ENCODE data around the gene TNIK. TPM values are rescaled to one million over a fixed set of nuclear protein-coding genes. Genes with fewer than 3 reads are reported as not detected.

The TNIK gene
- polyA plus RNA-seq, 1 donor from 2014 or later: 19.3 TPM

GRCh38 chr3:171416666-171417065 lies 43.5 kb downstream of the TNIK start:
- no peak overlapping the region for H2AFZ ChIP-seq (ENCODE audit: low read depth, low read length)
- H3K9me3 ChIP-seq (ENCODE audit: low read length): no peaks in the 10 kb centered on the region
- H3K9me2 ChIP-seq (ENCODE audit: insufficient read depth, low read length): no peaks in the 10 kb centered on the region
- H3K79me2 ChIP-seq (replicated peaks; ENCODE audit: insufficient read depth, low read length): peaks cover 3% of the 10 kb centered on the region
- H4K20me1 ChIP-seq (ENCODE audit: insufficient read depth): no peaks in the 10 kb centered on the region
- no peak overlapping the region for H3K4me2 ChIP-seq (ENCODE audit: low read length)
- H3K27me3 ChIP-seq (ENCODE audit: insufficient read depth, low read depth, low read length): no peaks in the 10 kb centered on the region
- H3K27ac ChIP-seq (ENCODE audit: low read length): no peak overlapping the region
- no peak for TF ChIP-seq SMC3 (conservative IDR thresholded peaks at IDR 0.05; ENCODE audit: poor library complexity)
- no peak for TF ChIP-seq TAF1 (IDR thresholded peaks at IDR 0.05; ENCODE audit: low read depth)
- no peak for TF ChIP-seq POLR2AphosphoS5 (IDR thresholded peaks at IDR 0.05)
- no peak for TF ChIP-seq MXI1 (conservative IDR thresholded peaks at IDR 0.05; ENCODE audit: poor library complexity, severe bottlenecking)
- TF ChIP-seq EZH2 (IDR thresholded peaks at IDR 0.05; ENCODE audit: borderline replicate concordance, insufficient read depth, low read length, poor library complexity, severe bottlenecking): no peak
- TF ChIP-seq REST (IDR thresholded peaks at IDR 0.05; ENCODE audit: borderline replicate concordance): no peak
- no peak for TF ChIP-seq RAD21 (conservative IDR thresholded peaks at IDR 0.05)
- TF ChIP-seq EP300 (conservative IDR thresholded peaks at IDR 0.05; ENCODE audit: poor library complexity, severe bottlenecking): no peak
- TF ChIP-seq CTCF (IDR thresholded peaks at IDR 0.05; ENCODE audit: poor library complexity, severe bottlenecking): no peak
- no peaks in the 10 kb centered on the region for H3F3A ChIP-seq (ENCODE audit: insufficient read depth, low read length, poor library complexity, severe bottlenecking)
- H3K36me3 ChIP-seq (ENCODE audit: insufficient read depth, low read length): no peaks in the 10 kb centered on the region
- no peak overlapping the region for H3K4me3 ChIP-seq (ENCODE audit: low read length)
- no peak overlapping the region for H3K9ac ChIP-seq (ENCODE audit: low read length)

GRCh38 chr3:171416061-171416460 lies 44.1 kb downstream of the TNIK start:
- H2AFZ ChIP-seq (ENCODE audit: low read depth, low read length): no peak overlapping the region
- peaks cover 3% of the 10 kb centered on the region for H3K79me2 ChIP-seq (replicated peaks; ENCODE audit: insufficient read depth, low read length)
- no peaks in the 10 kb centered on the region for H3F3A ChIP-seq (ENCODE audit: insufficient read depth, low read length, poor library complexity, severe bottlenecking)
- no peaks in the 10 kb centered on the region for H4K20me1 ChIP-seq (ENCODE audit: insufficient read depth)
- H3K9ac ChIP-seq (ENCODE audit: low read length): no peak overlapping the region
- no peaks in the 10 kb centered on the region for H3K36me3 ChIP-seq (ENCODE audit: insufficient read depth, low read length)
- no peaks in the 10 kb centered on the region for H3K9me3 ChIP-seq (ENCODE audit: low read length)
- H3K27me3 ChIP-seq (ENCODE audit: insufficient read depth, low read depth, low read length): no peaks in the 10 kb centered on the region
- no peak overlapping the region for H3K4me3 ChIP-seq (ENCODE audit: low read length)
- H3K9me2 ChIP-seq (ENCODE audit: insufficient read depth, low read length): no peaks in the 10 kb centered on the region
- H3K4me2 ChIP-seq (ENCODE audit: low read length): no peak overlapping the region
- TF ChIP-seq SMC3 (conservative IDR thresholded peaks at IDR 0.05; ENCODE audit: poor library complexity) (no peak), POLR2AphosphoS5 (IDR thresholded peaks at IDR 0.05) (no peak), EZH2 (IDR thresholded peaks at IDR 0.05; ENCODE audit: borderline replicate concordance, insufficient read depth, low read length, poor library complexity, severe bottlenecking) (no peak), REST (IDR thresholded peaks at IDR 0.05; ENCODE audit: borderline replicate concordance) (no peak), CTCF (IDR thresholded peaks at IDR 0.05; ENCODE audit: poor library complexity, severe bottlenecking) (no peak), RAD21 (conservative IDR thresholded peaks at IDR 0.05) (no peak), EP300 (conservative IDR thresholded peaks at IDR 0.05; ENCODE audit: poor library complexity, severe bottlenecking) (no peak), TAF1 (IDR thresholded peaks at IDR 0.05; ENCODE audit: low read depth) (no peak), MXI1 (conservative IDR thresholded peaks at IDR 0.05; ENCODE audit: poor library complexity, severe bottlenecking) (no peak)
- no peak overlapping the region for H3K27ac ChIP-seq (ENCODE audit: low read length)
